ENCODE data around the gene IL1RAPL1.
A peak's percentile ranks its signal among the peaks of the same experiment; 100 is the strongest.

IL1RAPL1 gene

GRCh38 chrX:29542152-29542551, 954.9 kb downstream of the IL1RAPL1 start:
- in situ Hi-C loops (cut with MboI; ENCODE audit: low sequenced_read_pairs, unreplicated experiment): no loop called here
- no peak for DNase-seq (ENCODE audit: low spot score)
- TF ChIP-seq CTCF (IDR thresholded peaks at IDR 0.05; ENCODE audit: borderline replicate concordance, control extremely low read depth, extremely low read depth, insufficient read depth, missing control alignments): no peak

- in situ Hi-C loops (cut with MboI; ENCODE audit: low sequenced_read_pairs, unreplicated experiment): no loop called here
- no peak for TF ChIP-seq CTCF (IDR thresholded peaks at IDR 0.05; ENCODE audit: borderline replicate concordance, control extremely low read depth, extremely low read depth, insufficient read depth, missing control alignments)
- DNase-seq (ENCODE audit: low spot score): no peak
These were observed 958.6 kb downstream of the IL1RAPL1 start for GRCh38 chrX:29545878-29546277.

DNA sequence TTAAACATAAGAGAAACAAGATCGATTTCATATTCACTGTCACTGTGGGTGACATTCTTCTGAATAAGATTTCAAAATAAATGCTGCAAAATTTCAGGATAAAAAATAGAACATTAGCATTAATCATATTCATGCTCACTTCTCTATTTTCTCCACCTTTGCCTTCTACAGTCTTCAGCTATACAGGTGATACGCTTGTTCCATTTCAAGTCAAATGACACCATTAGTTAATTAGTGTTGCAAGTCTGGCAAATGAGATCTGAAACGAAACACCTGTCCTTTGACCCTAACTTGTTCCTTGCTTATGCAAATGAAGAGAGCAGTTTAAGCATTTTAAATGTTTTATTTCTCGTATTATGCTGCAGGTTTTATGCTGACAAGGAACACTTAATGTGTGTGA, 960.6 kb downstream of the IL1RAPL1 start:
- in situ Hi-C loops (cut with MboI; ENCODE audit: low sequenced_read_pairs, unreplicated experiment): no loop called here
- TF ChIP-seq CTCF (IDR thresholded peaks at IDR 0.05; ENCODE audit: borderline replicate concordance, control extremely low read depth, extremely low read depth, insufficient read depth, missing control alignments): no peak
- no peak for DNase-seq (ENCODE audit: low spot score)

DNA sequence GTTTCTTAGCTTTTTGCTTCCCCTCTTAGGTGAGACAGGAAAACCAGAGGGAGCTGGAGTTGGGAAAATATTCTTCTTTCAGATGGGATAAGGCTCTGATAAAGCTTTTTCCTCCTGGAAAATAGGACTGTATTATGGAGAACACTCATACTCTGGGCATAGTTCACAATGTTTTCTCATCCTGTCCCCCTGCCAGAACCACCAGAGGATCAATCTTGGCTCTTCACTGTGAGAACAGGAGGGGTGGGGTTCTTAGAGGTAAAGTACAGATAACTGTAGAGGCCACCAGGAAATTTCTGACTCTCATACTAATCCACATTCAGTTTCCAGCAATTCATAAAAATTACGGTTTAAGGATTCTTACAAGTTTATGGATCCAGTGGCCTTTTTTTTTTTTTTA, 966.3 kb downstream of the IL1RAPL1 start:
- in situ Hi-C loops (cut with MboI; ENCODE audit: low sequenced_read_pairs, unreplicated experiment): no loop called here
- no peak for DNase-seq (ENCODE audit: low spot score)
- TF ChIP-seq CTCF (IDR thresholded peaks at IDR 0.05; ENCODE audit: borderline replicate concordance, control extremely low read depth, extremely low read depth, insufficient read depth, missing control alignments): no peak

DNA sequence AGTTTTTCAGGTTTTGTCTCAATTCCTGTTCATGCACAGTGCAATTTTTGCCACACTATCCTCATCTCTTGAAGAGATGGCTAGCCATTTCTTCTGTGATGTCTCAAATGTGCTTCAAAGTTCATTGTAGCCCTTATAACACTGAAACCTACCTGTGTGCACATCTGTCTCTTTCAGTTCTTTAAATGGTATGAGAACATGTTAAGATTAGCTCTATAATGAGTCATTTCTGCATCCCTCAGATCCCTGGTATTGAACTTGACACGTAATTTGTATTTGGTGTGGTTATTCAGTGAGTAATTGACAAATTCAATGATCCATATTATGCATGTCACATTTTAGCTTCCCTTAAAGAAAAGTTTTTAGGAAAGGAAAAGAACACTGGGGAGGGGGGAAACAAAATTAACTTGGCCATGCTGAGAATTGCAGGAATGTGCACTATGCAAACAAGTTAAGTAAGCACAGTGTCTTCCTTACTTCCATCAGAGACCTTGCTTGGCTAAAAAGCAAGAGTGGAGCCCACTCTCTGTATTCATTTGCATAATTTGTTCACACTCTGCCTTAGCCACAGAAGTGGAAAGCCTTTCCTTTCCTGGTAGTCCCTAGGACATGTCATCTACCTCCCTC, 968.3 kb downstream of the IL1RAPL1 start:
- TF ChIP-seq CTCF (IDR thresholded peaks at IDR 0.05; ENCODE audit: borderline replicate concordance, control extremely low read depth, extremely low read depth, insufficient read depth, missing control alignments): no peak
- in situ Hi-C loops (cut with MboI; ENCODE audit: low sequenced_read_pairs, unreplicated experiment): no loop called here
- peak; percentile 52 for DNase-seq (ENCODE audit: low spot score)

DNA sequence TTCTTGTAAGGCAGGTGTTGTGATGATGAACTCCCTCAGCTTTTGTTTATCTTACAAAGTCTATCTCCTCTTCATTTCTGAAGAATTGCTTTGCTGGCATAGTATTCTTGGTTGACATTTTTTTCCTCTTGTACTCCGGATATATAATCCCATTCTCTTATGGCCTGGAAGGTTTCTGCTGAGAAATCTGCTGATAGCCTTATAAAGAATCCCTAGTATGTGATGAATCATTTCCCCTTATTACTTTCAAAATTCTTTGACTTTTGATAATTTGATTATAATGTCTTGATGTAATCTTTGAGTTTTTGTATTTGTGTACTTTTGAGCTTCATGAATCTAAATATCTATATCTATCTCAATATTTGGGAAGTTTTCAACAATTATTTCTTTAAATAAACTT, 972.8 kb downstream of the IL1RAPL1 start:
- in situ Hi-C loops (cut with MboI; ENCODE audit: low sequenced_read_pairs, unreplicated experiment): no loop called here
- no peak for DNase-seq (ENCODE audit: low spot score)
- no peak for TF ChIP-seq CTCF (IDR thresholded peaks at IDR 0.05; ENCODE audit: borderline replicate concordance, control extremely low read depth, extremely low read depth, insufficient read depth, missing control alignments)

All from GM13976 (cell line).